A673 (cell line): Measurements from ENCODE around the gene CCL14.

Experiments used
- EZH2 ChIP-seq: fragments of 200-600 bp; sonication (generic); IDR thresholded peaks from 2 replicates; pipeline ENCODE4 v1.6.1; 2017; ENCODE audit warnings: borderline replicate concordance, low read depth, mild to moderate bottlenecking, mixed read lengths, antibody characterized with exemption, low read length; ENCODE audit not compliant: poor library complexity, severe bottlenecking
- TF ChIP-seq, protein P1 (sequence below): fragments of 300-800, 200-600 bp; sonication (generic); conservative IDR thresholded peaks from 2 replicates; pipeline ENCODE4 v1.5.1; 2017; ENCODE audit warnings: low read depth, mild to moderate bottlenecking, antibody characterized with exemption, low read length, moderate library complexity, mixed read lengths

DNA sequence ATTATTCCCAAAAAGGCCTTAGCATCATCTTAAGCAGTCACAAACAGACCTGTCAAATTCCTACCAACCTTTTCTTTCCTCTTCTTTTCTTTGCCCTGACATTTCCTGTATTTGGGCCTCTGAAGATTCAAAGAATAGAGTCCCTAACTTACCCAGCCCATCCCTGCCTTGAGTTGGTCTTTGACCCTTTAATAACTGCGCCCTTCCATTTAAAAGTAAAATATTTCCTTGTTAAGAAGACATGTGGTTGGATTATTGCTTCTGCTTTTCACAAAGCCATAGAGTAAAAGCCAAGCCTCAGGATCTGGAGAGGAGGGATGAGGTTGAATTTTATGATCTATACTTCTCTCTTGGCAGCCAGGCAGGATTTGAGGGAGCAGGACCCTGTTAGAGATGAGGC lies 44.4 kb upstream of the CCL14 start:
- TF ChIP-seq, protein P1, sequence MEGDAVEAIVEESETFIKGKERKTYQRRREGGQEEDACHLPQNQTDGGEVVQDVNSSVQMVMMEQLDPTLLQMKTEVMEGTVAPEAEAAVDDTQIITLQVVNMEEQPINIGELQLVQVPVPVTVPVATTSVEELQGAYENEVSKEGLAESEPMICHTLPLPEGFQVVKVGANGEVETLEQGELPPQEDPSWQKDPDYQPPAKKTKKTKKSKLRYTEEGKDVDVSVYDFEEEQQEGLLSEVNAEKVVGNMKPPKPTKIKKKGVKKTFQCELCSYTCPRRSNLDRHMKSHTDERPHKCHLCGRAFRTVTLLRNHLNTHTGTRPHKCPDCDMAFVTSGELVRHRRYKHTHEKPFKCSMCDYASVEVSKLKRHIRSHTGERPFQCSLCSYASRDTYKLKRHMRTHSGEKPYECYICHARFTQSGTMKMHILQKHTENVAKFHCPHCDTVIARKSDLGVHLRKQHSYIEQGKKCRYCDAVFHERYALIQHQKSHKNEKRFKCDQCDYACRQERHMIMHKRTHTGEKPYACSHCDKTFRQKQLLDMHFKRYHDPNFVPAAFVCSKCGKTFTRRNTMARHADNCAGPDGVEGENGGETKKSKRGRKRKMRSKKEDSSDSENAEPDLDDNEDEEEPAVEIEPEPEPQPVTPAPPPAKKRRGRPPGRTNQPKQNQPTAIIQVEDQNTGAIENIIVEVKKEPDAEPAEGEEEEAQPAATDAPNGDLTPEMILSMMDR: no peak
- no peak for TF ChIP-seq EZH2
